ENCODE results near the gene ASB11. TPM values are rescaled to one million over a fixed set of nuclear protein-coding genes. Genes with fewer than 3 reads are reported as not detected.

The ASB11 gene
- polyA plus RNA-seq, 1 donor from 2014 or later: not detected

DNA sequence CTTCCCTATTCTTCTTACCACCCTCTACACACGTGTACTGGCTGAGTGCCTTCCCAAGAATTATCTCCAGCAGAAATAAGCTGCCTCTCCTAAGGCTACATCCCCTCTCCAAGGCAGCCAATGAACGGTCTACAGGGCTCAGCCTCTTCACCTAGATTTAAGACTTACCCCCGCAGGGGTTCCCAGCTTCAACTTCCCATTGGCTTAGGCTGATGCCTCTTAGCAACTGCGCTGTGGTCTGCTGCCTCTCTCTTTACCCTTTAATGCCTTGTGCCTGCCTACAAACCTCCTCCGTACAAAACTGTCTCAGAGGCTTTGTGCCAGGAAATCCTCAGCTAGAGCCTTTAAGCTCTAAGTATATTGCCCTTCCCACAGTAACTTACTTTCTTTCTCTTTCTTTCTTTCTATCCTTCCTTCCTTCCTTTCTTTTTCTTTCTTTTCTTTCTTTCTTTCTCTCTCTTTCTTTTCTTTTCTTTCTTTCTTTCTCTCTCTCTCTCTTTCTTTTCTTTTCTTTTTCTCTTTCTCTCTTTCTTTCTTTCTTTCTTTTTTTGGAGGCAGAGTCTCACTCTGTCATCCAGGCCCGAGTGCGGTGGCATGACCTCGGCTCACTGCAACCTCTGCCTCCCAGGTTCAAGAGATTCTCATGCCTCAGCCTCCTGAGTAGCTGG is 35.0 kb upstream of the ASB11 start:
- no peaks in the 10 kb centered on the region for H3K79me2 ChIP-seq (replicated peaks; ENCODE audit: insufficient read depth, low read length)
- H3K9me3 ChIP-seq (ENCODE audit: low read length): no peaks in the 10 kb centered on the region
- no peak overlapping the region for H3K27ac ChIP-seq (ENCODE audit: low read length)
- no peaks in the 10 kb centered on the region for H3K36me3 ChIP-seq (ENCODE audit: insufficient read depth, low read length)
- no peak overlapping the region for H3K4me2 ChIP-seq (ENCODE audit: low read length)
- H3K4me3 ChIP-seq (ENCODE audit: low read length): no peak overlapping the region
- TF ChIP-seq EZH2 (IDR thresholded peaks at IDR 0.05; ENCODE audit: borderline replicate concordance, insufficient read depth, low read length, poor library complexity, severe bottlenecking): no peak
- no peak for TF ChIP-seq SMC3 (conservative IDR thresholded peaks at IDR 0.05; ENCODE audit: poor library complexity)
- no peak for TF ChIP-seq RAD21 (conservative IDR thresholded peaks at IDR 0.05)
- TF ChIP-seq, protein P1, sequence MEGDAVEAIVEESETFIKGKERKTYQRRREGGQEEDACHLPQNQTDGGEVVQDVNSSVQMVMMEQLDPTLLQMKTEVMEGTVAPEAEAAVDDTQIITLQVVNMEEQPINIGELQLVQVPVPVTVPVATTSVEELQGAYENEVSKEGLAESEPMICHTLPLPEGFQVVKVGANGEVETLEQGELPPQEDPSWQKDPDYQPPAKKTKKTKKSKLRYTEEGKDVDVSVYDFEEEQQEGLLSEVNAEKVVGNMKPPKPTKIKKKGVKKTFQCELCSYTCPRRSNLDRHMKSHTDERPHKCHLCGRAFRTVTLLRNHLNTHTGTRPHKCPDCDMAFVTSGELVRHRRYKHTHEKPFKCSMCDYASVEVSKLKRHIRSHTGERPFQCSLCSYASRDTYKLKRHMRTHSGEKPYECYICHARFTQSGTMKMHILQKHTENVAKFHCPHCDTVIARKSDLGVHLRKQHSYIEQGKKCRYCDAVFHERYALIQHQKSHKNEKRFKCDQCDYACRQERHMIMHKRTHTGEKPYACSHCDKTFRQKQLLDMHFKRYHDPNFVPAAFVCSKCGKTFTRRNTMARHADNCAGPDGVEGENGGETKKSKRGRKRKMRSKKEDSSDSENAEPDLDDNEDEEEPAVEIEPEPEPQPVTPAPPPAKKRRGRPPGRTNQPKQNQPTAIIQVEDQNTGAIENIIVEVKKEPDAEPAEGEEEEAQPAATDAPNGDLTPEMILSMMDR (IDR thresholded peaks at IDR 0.05; ENCODE audit: poor library complexity, severe bottlenecking): no peak
- no peak for TF ChIP-seq TAF1 (IDR thresholded peaks at IDR 0.05; ENCODE audit: low read depth)
- TF ChIP-seq MXI1 (conservative IDR thresholded peaks at IDR 0.05; ENCODE audit: poor library complexity, severe bottlenecking): no peak
- no peak for TF ChIP-seq EP300 (conservative IDR thresholded peaks at IDR 0.05; ENCODE audit: poor library complexity, severe bottlenecking)
- no peak for TF ChIP-seq POLR2AphosphoS5 (IDR thresholded peaks at IDR 0.05)
- TF ChIP-seq REST (IDR thresholded peaks at IDR 0.05; ENCODE audit: borderline replicate concordance): no peak
- H3F3A ChIP-seq (ENCODE audit: insufficient read depth, low read length, poor library complexity, severe bottlenecking): no peaks in the 10 kb centered on the region
- no peaks in the 10 kb centered on the region for H4K20me1 ChIP-seq (ENCODE audit: insufficient read depth)
- no peak overlapping the region for H2AFZ ChIP-seq (ENCODE audit: low read depth, low read length)
- no peaks in the 10 kb centered on the region for H3K27me3 ChIP-seq (ENCODE audit: insufficient read depth, low read depth, low read length)
- no peaks in the 10 kb centered on the region for H3K9me2 ChIP-seq (ENCODE audit: insufficient read depth, low read length)
- no peak overlapping the region for H3K9ac ChIP-seq (ENCODE audit: low read length)

- Histone ChIP-seq H3F3A (ENCODE audit: insufficient read depth, low read length, poor library complexity, severe bottlenecking) (no peaks in the 10 kb centered on the region), H2AFZ (ENCODE audit: low read depth, low read length) (no peak overlapping the region), H3K4me2 (ENCODE audit: low read length) (no peak overlapping the region), H3K9ac (ENCODE audit: low read length) (no peak overlapping the region), H3K4me3 (ENCODE audit: low read length) (no peak overlapping the region), H3K9me2 (ENCODE audit: insufficient read depth, low read length) (no peaks in the 10 kb centered on the region), H3K27me3 (ENCODE audit: insufficient read depth, low read depth, low read length) (no peaks in the 10 kb centered on the region), H3K27ac (ENCODE audit: low read length) (no peak overlapping the region), H3K79me2 (replicated peaks; ENCODE audit: insufficient read depth, low read length) (no peaks in the 10 kb centered on the region), H3K9me3 (ENCODE audit: low read length) (no peaks in the 10 kb centered on the region), H4K20me1 (ENCODE audit: insufficient read depth) (no peaks in the 10 kb centered on the region), H3K36me3 (ENCODE audit: insufficient read depth, low read length) (no peaks in the 10 kb centered on the region)
- TF ChIP-seq, protein P1 (IDR thresholded peaks at IDR 0.05; ENCODE audit: poor library complexity, severe bottlenecking): peak; percentile 73
- TF ChIP-seq REST (IDR thresholded peaks at IDR 0.05; ENCODE audit: borderline replicate concordance) (no peak), RAD21 (conservative IDR thresholded peaks at IDR 0.05) (peak; percentile 76), SMC3 (conservative IDR thresholded peaks at IDR 0.05; ENCODE audit: poor library complexity) (peak; percentile 76)
These were observed 33.6 kb upstream of the ASB11 start for GRCh38 chrX:15349046-15349445.
